ENCODE measurements around the gene ALKBH3.

The ALKBH3 gene

DNA sequence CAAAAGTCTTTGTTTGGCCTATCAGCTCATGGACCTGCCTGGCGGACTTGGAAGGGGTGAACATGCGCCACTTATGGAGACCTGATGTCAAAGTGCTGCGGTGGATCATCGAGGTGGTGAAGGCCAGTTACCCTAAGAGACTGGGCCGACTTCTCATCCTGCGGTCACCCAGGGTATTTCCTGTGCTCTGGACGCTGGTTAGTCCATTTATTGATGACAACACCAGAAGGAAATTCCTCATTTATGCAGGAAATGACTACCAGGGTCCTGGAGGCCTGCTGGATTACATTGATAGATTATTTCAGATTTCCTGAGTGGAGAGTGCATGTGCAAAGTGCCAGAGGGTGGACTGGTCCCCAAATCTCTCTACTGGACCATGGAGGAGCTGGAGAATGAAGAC, 17.9 kb downstream of the ALKBH3 start:
- in situ Hi-C loops (cut with MboI; ENCODE audit: low sequenced_read_pairs, unreplicated experiment), result no loop called here

GRCh38 chr11:43899094-43899493, 18.5 kb downstream of the ALKBH3 start:
- in situ Hi-C loops (cut with MboI; ENCODE audit: low sequenced_read_pairs, unreplicated experiment), result no loop called here
- DNase-seq (ENCODE audit: low spot score), result no peak
- no peak for TF ChIP-seq CTCF (IDR thresholded peaks at IDR 0.05; ENCODE audit: borderline replicate concordance, control extremely low read depth, extremely low read depth, insufficient read depth, missing control alignments)

More for the DNA sequence above, 17.9 kb downstream of the ALKBH3 start:
- no peak for TF ChIP-seq CTCF (IDR thresholded peaks at IDR 0.05; ENCODE audit: borderline replicate concordance, control extremely low read depth, extremely low read depth, insufficient read depth, missing control alignments)
- DNase-seq (ENCODE audit: low spot score), result no peak

DNA sequence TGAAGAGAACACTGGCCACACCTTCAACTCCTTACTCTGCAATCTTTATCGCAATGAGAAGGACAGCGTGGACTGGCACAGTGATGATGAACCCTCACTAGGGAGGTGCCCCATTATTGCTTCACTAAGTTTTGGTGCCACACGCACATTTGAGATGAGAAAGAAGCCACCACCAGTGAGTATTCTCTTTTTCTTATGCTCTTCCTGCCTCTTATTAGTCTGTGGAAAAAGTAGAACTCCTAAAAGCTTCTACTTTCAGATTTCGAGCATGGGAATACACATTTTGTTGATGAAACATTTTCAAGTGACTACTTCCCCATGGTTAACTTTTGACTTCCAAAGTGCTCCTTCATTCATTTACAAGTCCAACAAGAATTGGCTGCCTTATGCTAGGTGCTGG, 20.9 kb downstream of the ALKBH3 start:
- no peak for TF ChIP-seq CTCF (IDR thresholded peaks at IDR 0.05; ENCODE audit: borderline replicate concordance, control extremely low read depth, extremely low read depth, insufficient read depth, missing control alignments)
- in situ Hi-C loops (cut with MboI; ENCODE audit: low sequenced_read_pairs, unreplicated experiment), result no loop called here
- DNase-seq (ENCODE audit: low spot score), result no peak

- in situ Hi-C loops (cut with MboI; ENCODE audit: low sequenced_read_pairs, unreplicated experiment), result no loop called here
- no peak for TF ChIP-seq CTCF (IDR thresholded peaks at IDR 0.05; ENCODE audit: borderline replicate concordance, control extremely low read depth, extremely low read depth, insufficient read depth, missing control alignments)
- DNase-seq (ENCODE audit: low spot score), result no peak
Measured at GRCh38 chr11:43903078-43903477, 22.4 kb downstream of the ALKBH3 start.

- in situ Hi-C loops (cut with MboI; ENCODE audit: low sequenced_read_pairs, unreplicated experiment), result no loop called here
- no peak for TF ChIP-seq CTCF (IDR thresholded peaks at IDR 0.05; ENCODE audit: borderline replicate concordance, control extremely low read depth, extremely low read depth, insufficient read depth, missing control alignments)
- DNase-seq (ENCODE audit: low spot score), result no peak
Measured at GRCh38 chr11:43903969-43904368, 23.3 kb downstream of the ALKBH3 start.

DNA sequence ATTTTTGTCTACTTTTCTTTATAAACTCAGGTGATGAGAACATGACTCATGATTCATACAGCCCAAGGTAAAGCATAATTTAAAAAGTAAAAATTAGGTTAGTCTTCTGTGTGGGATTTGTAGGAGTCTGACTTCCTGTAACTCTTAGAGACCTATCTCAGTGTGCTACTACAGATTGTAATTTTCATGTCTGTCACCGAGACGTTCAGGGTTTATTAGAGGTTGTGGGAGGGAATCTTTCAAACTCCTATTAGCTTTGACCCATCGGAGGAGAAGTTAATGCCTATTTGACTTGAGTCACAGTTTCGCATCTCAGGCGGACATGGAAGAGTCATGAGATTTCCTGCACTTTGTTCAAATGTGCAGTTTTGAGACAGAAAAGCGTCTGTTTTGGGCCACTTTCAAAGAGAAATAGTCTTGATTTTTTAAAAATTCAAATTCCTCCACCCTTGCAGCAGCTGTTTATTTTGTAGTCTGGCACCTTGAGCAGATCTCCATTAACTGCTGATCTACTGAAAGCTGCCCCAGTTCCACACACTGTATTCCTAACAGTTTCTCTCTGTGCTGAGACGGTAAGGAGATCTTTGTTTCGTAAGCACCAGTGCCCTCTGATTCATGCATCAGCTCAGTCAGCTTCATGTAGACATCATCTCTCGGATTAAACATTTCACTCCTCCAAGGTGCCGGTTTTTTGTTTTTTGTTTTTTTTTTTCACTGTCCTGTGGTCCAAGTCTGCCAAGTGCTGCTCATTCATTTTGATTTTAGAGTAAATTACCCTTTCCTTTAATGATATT, 24.3 kb downstream of the ALKBH3 start:
- in situ Hi-C loops (cut with MboI; ENCODE audit: low sequenced_read_pairs, unreplicated experiment), result no loop called here
- no peak for DNase-seq (ENCODE audit: low spot score)
- TF ChIP-seq CTCF (IDR thresholded peaks at IDR 0.05; ENCODE audit: borderline replicate concordance, control extremely low read depth, extremely low read depth, insufficient read depth, missing control alignments), result no peak
